Measurements from ENCODE around the gene PSD4.

DNA sequence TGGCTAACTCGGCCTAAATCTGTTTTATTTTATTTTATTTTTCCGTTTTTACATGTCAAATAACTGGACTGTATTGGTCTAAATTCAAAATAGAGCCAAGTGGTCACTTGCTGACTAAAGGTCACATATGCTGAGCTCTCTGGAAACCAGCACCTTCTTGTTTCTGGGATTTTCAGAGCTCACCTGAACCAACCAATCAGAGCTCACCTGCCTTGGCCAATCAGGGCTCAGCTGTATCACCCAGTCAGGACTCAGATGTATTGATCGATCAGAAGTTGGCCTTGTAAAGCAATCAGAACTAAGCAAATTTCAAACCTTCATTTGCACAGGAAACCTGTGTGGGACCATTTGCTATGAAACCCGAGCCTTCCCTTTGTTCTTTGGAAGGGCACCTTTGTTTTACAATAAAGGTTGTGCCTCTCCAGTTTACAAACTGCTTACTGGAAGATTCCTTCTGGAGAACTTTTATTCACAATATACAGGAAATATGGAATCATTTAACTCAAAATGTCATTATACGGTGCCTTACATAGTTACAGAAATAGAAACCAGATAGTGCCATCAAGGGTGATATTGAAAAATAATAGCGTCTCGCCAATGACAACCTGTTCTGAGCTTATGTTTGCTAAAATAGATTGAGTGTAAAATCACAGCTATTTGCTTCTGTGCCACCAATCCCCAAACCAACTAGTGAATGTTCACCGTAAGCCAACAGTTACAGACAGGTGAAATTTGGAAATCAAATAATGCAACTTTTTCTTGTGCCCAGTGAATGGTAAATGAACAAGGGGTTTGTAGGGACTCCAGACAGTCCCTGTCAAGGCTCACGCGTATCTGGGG is 17.3 kb upstream of the PSD4 start:
- TF ChIP-seq, protein P1, sequence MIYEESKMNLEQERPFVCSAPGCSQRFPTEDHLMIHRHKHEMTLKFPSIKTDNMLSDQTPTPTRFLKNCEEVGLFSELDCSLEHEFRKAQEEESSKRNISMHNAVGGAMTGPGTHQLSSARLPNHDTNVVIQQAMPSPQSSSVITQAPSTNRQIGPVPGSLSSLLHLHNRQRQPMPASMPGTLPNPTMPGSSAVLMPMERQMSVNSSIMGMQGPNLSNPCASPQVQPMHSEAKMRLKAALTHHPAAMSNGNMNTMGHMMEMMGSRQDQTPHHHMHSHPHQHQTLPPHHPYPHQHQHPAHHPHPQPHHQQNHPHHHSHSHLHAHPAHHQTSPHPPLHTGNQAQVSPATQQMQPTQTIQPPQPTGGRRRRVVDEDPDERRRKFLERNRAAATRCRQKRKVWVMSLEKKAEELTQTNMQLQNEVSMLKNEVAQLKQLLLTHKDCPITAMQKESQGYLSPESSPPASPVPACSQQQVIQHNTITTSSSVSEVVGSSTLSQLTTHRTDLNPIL (CRISPR knock-in tag; IDR thresholded peaks at IDR 0.05; ENCODE audit: low read depth), result no peak
- TF ChIP-seq CSDC2 (CRISPR knock-in tag; IDR thresholded peaks at IDR 0.05), result no peak
- TF ChIP-seq, protein P2, sequence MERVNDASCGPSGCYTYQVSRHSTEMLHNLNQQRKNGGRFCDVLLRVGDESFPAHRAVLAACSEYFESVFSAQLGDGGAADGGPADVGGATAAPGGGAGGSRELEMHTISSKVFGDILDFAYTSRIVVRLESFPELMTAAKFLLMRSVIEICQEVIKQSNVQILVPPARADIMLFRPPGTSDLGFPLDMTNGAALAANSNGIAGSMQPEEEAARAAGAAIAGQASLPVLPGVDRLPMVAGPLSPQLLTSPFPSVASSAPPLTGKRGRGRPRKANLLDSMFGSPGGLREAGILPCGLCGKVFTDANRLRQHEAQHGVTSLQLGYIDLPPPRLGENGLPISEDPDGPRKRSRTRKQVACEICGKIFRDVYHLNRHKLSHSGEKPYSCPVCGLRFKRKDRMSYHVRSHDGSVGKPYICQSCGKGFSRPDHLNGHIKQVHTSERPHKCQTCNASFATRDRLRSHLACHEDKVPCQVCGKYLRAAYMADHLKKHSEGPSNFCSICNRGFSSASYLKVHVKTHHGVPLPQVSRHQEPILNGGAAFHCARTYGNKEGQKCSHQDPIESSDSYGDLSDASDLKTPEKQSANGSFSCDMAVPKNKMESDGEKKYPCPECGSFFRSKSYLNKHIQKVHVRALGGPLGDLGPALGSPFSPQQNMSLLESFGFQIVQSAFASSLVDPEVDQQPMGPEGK (CRISPR knock-in tag; IDR thresholded peaks at IDR 0.05; ENCODE audit: borderline replicate concordance), result no peak

All from SK-N-SH treated with all-trans-retinoic acid at 6 μM for 48 hours (cell line).